HS-27A (cell line): ENCODE measurements around the gene PEG3.
"Not testable (repeated sequence)": the region's sequence is repeated elsewhere in the genome, so short reads cannot be mapped to it uniquely, and the experiment has no call there.

Source experiments
- DNase-seq: peaks from one replicate; pipeline ENCODE4 v3.0.0-alpha.2; 2012; ENCODE audit warnings: low read depth, missing footprints

PEG3 gene

DNA sequence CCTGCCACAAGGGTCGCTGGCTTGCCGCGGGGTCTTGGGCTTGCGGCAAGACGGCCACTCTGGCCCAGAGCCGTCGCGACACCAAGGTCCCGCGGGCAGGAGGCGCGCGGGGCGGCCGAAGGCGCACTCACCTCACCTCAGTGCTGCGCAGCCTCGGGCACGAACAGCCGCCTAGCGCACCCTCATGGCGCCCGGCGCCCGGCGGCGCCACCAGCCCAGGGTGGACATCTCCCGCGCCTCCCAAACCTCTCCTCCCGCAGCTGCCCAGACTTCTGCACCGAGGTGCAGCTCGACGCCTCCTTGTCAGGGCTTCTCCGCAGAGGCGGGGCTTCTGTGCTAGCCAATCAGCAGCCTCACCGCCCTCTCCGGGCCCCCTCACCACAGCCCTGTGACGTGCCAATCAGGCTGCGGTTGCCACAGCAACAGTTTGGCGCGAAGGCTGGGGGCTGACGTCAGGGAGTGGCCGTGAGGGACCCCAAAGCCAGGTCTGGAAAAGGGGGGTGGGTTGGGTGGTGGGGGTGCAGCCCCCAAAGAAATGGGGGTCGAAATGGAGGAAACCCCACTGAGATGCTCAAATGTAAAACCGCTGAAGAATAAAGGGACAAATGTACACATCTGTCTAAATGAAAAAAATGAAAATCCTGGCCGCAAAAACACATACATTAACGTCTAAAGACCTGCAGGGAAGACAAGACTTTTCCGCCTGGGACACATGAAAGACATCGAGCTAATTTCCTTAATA, at the start of gene PEG3, which contains the start of gene ZIM2:
PEG3 (minus strand) TSS at position 276 of the 742 bp plus-strand sequence. CDS start 16,071 bp downstream, outside the sequence.
ZIM2 (minus strand) TSS at position 276 of the 742 bp plus-strand sequence. CDS start 16,449 bp downstream, outside the sequence.
- DNase-seq: no peak

GRCh38 chr19:56885173-56885985, 44.9 kb upstream of the PEG3 start:
- DNase-seq: no peak

- no peak for DNase-seq
These were observed 43.9 kb upstream of the PEG3 start for GRCh38 chr19:56884441-56884840.

GRCh38 chr19:56880592-56881190, 40.2 kb upstream of the PEG3 start:
- DNase-seq: no peak

- no peak for DNase-seq
These were observed 36.7 kb upstream of the PEG3 start for GRCh38 chr19:56877069-56877715.

DNA sequence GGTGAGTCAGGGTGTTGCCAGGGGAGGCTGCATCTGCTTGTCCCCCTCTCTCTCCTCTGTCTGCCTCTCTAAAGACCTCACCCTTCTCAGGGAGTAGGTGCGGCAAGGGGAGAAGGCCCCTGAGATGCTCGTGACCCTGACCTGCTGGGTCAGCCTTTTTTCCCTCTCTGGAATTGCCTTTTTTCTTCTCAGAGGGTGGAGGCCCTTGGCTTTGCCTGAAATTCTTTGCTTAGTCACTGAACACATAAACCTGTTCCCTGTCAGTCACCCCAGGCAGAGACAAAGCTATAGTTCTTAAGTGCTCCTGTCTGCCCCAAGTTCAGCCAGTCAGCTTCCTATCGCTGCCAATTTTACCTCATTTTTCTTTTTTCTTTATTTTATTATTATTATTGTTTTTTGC, 35.2 kb upstream of the PEG3 start:
- no peak for DNase-seq

- DNase-seq: no peak
These were observed 34.0 kb upstream of the PEG3 start for GRCh38 chr19:56874530-56874929.

GRCh38 chr19:56873493-56873892, 33.0 kb upstream of the PEG3 start:
- no peak for DNase-seq

- DNase-seq: no peak
These were observed 29.4 kb upstream of the PEG3 start for GRCh38 chr19:56869886-56870285.

DNA sequence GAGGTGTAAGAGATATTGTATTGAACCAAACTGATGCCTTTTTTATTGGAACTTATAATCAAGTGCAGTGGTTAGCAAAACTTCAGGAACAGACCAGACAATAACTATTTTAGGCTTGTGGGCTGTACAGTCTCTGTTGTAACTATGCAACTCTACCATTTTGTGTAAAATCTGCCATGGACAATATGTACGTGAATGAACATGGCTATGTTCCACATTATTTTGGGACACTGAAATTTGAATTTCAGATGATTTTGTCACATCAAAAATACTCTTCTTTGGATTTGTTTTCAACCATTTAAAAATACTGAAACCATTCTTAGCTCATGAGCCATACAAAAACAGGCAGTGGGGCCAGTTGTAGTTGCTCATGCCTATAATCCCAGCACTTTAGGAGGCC, 27.9 kb upstream of the PEG3 start:
- DNase-seq: no peak

GRCh38 chr19:56866538-56866937, 26.0 kb upstream of the PEG3 start:
- no peak for DNase-seq

- DNase-seq: no peak
These were observed 24.1 kb upstream of the PEG3 start for GRCh38 chr19:56864443-56865125.

DNA sequence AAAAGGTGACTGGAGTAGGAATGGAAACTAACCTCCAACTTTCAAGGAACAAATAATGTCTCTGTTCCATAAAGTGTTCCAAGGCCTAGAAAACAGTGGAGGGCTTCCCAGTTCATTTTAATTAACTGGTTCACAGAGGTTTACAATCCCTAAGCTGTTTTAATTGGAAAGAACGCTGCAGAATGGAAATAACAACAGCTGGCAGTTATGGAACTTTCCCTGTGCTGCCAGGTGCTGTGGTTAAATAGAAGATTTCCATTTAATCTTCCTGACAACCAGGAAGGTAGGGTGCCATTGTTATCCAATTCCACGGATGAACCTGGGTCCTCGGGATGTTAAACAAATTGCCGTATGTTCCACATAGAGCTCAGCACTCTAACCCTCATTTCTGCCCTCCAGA, 22.2 kb upstream of the PEG3 start:
- no peak for DNase-seq

DNA sequence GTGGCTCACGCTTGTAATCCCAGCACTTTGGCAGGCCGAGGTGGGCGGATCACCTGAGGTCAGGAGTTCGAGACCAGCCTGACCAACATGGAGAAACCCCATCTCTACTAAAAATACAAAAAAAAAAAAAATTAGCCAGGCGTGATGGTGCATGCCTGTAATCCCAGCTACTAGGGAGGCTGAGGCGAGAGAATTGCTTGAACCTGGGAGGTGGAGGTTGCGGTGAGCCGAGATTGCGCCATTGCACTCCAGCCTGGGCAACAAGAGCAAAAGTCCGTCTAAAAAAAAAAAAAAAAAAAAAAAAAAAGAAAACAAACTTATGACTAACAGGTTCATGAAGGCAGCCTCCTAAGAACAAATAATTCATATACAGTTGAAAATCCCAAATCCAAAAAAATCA, 19.9 kb upstream of the PEG3 start:
- DNase-seq: not testable (repeated sequence)

- DNase-seq: no peak
These were observed 17.5 kb upstream of the PEG3 start for GRCh38 chr19:56858026-56858425.

DNA sequence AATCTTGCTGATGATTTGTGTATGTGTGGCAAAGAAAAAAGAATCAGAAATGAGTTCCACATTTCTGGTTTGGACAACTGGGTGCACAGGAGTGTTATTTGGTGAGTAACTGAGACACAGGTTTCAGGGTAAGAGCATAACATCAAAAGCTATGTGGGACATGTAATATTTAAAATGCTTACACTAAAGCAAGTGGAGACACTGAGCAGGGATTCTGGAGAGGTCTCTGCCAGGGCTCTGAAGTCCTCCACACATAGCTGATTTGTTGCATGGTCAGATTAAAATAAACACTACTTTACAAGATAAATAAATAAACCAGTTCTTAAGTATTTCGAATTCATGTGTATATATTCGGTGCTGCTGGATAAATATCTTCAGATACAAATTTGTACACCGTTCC, 16.3 kb upstream of the PEG3 start:
- DNase-seq: no peak

DNA sequence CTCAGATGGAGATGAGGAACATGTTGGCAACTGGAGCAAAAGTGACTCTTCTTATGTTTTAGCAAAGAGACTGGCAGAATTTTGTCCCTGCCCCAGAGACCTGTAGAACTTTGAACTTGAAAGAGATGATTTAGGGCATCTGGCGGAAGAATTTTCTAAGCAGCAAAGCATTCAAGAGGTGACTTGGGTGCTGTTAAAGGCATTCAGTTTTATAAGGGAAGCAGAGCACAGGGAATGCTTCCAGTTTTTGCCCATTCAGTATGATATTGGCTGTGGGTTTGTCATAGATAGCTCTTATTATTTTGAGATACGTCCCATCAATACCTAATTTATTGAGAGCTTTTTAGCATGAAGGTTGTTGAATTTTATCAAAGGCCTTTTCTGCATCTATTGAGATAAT, 11.8 kb upstream of the PEG3 start:
- DNase-seq: not testable (repeated sequence)

DNA sequence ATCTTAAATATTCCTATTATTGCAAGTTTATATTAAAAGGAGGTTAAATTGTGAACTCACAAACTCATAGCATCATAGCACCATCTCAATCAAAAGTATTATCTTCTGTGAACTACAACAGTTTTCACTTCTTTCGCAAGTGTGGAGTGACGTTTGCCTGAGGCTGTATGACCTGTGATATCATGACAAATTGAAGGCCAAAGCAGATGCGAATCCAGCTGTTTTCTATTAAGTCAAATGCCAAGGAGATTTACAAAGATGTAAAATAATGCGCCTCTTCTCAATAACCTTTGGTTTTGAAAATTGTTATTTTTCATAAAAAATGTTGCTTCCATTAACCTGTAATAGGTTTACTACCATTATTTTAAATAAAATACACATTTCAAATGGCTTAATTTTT, 7.6 kb upstream of the PEG3 start:
- DNase-seq: no peak

- DNase-seq: no peak
These were observed 1.9 kb upstream of the PEG3 start for GRCh38 chr19:56842412-56842811.

DNA sequence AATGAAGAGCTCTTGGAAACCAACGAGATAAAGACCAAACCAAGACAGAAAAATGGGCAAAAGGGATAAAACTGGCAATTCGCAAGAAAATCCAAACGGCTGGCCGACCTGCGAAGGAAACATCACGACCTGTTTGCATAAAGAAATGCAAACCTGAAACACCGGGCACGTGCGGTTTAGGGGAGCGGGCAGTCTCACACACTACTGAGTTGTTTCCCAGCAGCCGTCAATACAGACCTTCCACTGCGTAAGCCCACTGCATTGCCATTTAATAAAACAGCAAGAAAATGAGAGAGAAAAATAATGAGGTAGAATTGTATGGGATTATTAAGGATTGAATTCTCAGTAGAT, 642 bp upstream of the PEG3 start:
- no peak for DNase-seq

DNA sequence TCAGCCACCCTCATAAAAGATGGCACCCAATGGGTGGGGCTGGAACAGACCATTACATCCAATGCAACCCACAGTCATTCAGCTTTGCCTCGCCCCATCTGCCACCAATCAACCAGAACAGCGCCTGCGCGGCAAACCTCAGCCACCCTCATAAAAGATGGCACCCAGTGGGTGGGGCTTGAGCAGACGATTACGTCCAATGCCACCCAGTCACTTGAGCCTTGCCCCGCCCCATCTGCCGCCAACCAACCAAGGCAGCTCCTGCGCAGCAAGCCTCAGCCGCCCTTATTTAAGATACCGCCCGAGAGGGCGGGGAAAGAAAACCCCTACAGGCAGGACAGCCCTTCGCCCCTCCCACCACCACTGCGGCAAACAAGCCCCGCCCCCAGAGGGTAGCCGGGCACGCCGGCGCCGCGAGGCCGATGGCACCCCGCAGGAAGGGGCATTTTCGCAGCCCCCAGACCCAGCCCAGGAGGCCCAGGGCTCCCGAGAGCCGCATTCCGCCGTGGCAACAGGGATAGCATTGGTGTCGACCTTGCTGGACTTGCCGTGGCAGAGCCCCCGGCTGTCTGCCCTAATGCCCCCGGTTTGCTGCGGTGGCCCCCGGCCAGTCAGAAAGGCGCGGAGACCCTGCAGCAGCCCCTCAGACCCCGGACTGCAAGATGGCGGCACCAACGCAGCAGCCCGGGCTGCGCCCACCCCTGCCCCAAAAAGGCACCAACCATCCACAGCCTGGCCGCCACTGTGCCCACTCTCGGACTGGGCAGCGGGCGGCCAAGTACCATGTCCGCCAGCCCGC, 675 bp downstream of the PEG3 start:
- no peak for DNase-seq
